H1 (cell line): Measurements from ENCODE around the gene CHST8. TPM values are rescaled to one million over a fixed set of nuclear protein-coding genes. Genes with fewer than 3 reads are reported as not detected.

Source experiments
- RAD21 ChIP-seq, 2 experiments: IDR thresholded peaks in 1 of 2; conservative IDR thresholded peaks in 1 of 2; 2 replicates each; pipeline ENCODE4 v1.6.1; 2011; ENCODE audit warnings: low read depth in 2 of 2, low read length in 2 of 2, improper control_type of control experiment in 1 of 2, inconsistent platforms in 1 of 2, mild to moderate bottlenecking in 1 of 2, moderate library complexity in 1 of 2
- polyA plus RNA-seq, 7 experiments: library from polyadenylated mRNA; depleted of rRNA in 3 of 7; stranded (reverse) in 5 of 7; unstranded in 2 of 7; fragments of >200 nt in 5 of 7; fragments of 200-250 nt in 2 of 7; gene quantifications; 1 replicate in 5 of 7; 2 replicates in 1 of 7; 4 replicates in 1 of 7; pipeline versions ENCODE4 v1.2.1 to v1.2.3, GENCODE V29; 2011 to 2013; ENCODE audit warnings: missing spikeins in 2 of 7, mixed read lengths in 2 of 7
- total RNA-seq: library from RNA; stranded (reverse); fragmentation: NEBNext Ultra II Directional; extraction: Animal tissue kit (Norgen Biotek cat#: 25700); gene quantifications from 2 replicates; pipeline ENCODE4 v1.2.1, GENCODE V29; 2021
- TF ChIP-seq, protein P1 (sequence below): IDR thresholded peaks from 2 replicates; pipeline ENCODE4 v1.6.1; 2012; ENCODE audit warnings: low read length, inconsistent platforms

Gene CHST8
- total and polyA plus RNA-seq, 2 of the 8 experiments (the other 6 are each of a cell fraction or from before 2014, with no cell fraction given): 10.8 to 28.2 TPM

- TF ChIP-seq, protein P1, sequence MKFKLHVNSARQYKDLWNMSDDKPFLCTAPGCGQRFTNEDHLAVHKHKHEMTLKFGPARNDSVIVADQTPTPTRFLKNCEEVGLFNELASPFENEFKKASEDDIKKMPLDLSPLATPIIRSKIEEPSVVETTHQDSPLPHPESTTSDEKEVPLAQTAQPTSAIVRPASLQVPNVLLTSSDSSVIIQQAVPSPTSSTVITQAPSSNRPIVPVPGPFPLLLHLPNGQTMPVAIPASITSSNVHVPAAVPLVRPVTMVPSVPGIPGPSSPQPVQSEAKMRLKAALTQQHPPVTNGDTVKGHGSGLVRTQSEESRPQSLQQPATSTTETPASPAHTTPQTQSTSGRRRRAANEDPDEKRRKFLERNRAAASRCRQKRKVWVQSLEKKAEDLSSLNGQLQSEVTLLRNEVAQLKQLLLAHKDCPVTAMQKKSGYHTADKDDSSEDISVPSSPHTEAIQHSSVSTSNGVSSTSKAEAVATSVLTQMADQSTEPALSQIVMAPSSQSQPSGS: no peak
- TF ChIP-seq RAD21 (IDR thresholded peaks at IDR 0.05 in 1 of 2, conservative IDR thresholded peaks at IDR 0.05 in 1 of 2; ENCODE audit: low read depth in 2 of 2, low read length in 2 of 2): no peak
- TF ChIP-seq, all 59 proteins: peak for 0
These were observed 84.1 kb downstream of the CHST8 start (continued) for GRCh38 chr19:33705860-33706259.
